Bone marrow (tissue), 2 donors: Measurements from ENCODE around the gene DRAP1.
"Not testable (repeated sequence)": the region's sequence is repeated elsewhere in the genome, so short reads cannot be mapped to it uniquely, and the experiment has no call there.

Experiments used
- DNase-seq, 2 donors: peaks; one replicate each; lab custom pipeline; 2025; lab: John Stamatoyannopoulos, UW

The DRAP1 gene

GRCh38 chr11:65931773-65932557 is 12.7 kb downstream of the DRAP1 start:
- DNase-seq: no peak

- no peak for DNase-seq
Observed at GRCh38 chr11:65932558-65932919, 13.3 kb downstream of the DRAP1 start.

- no peak for DNase-seq
Observed at GRCh38 chr11:65934014-65934413, 14.8 kb downstream of the DRAP1 start.

GRCh38 chr11:65937766-65938165 is 18.5 kb downstream of the DRAP1 start:
- no peak for DNase-seq

GRCh38 chr11:65941720-65942310 is 22.6 kb downstream of the DRAP1 start:
- no peak for DNase-seq

- no peak for DNase-seq
Observed at GRCh38 chr11:65942531-65942930, 23.3 kb downstream of the DRAP1 start.

GRCh38 chr11:65944191-65944590 is 25.0 kb downstream of the DRAP1 start:
- no peak for DNase-seq

GRCh38 chr11:65944767-65945166 is 25.5 kb downstream of the DRAP1 start:
- DNase-seq: no peak

GRCh38 chr11:65945430-65945911 is 26.2 kb downstream of the DRAP1 start, which contains the start of gene TSGA10IP:
TSS of gene TSGA10IP (plus strand) at chr11:65945480. CDS start at chr11:65945676, 196 bp downstream.
- DNase-seq: no peak

GRCh38 chr11:65945941-65946558 is 26.8 kb downstream of the DRAP1 start:
- no peak for DNase-seq

- no peak for DNase-seq
Observed at GRCh38 chr11:65946655-65947054, 27.4 kb downstream of the DRAP1 start.

GRCh38 chr11:65947133-65947532 is 27.9 kb downstream of the DRAP1 start:
- no peak for DNase-seq

GRCh38 chr11:65947603-65948125 is 28.4 kb downstream of the DRAP1 start:
- no peak for DNase-seq

GRCh38 chr11:65950711-65951110 is 31.5 kb downstream of the DRAP1 start:
- not testable (repeated sequence) for DNase-seq

- not testable (repeated sequence) for DNase-seq
Observed at GRCh38 chr11:65951641-65952040, 32.4 kb downstream of the DRAP1 start.

GRCh38 chr11:65952052-65952521 is 32.9 kb downstream of the DRAP1 start:
- DNase-seq: no peak

GRCh38 chr11:65953471-65953870 is 34.2 kb downstream of the DRAP1 start:
- DNase-seq: no peak

- no peak for DNase-seq
Observed at GRCh38 chr11:65954771-65955170, 35.5 kb downstream of the DRAP1 start.

- DNase-seq: no peak
Observed at GRCh38 chr11:65958291-65958690, 39.1 kb downstream of the DRAP1 start.

GRCh38 chr11:65958774-65959420 is 39.7 kb downstream of the DRAP1 start:
- no peak for DNase-seq

GRCh38 chr11:65960824-65961266 is 41.6 kb downstream of the DRAP1 start:
- DNase-seq: no peak
